ENCODE results near the gene MCM9. TPM values are rescaled to one million over a fixed set of nuclear protein-coding genes. Genes with fewer than 3 reads are reported as not detected.
"Not testable (repeated sequence)": the region's sequence is repeated elsewhere in the genome, so short reads cannot be mapped to it uniquely, and the experiment has no call there.

The MCM9 gene
- total RNA-seq, 1 experiment from 2014 or later: 3.9 TPM

GRCh38 chr6:118799826-118800225 is 135.1 kb downstream of the MCM9 start:
- no peak for DNase-seq (ENCODE audit: low read depth)

GRCh38 chr6:118796548-118796947 is 138.4 kb downstream of the MCM9 start:
- not testable (repeated sequence) for DNase-seq (ENCODE audit: low read depth)

GRCh38 chr6:118791499-118791898 is 143.5 kb downstream of the MCM9 start:
- DNase-seq (ENCODE audit: low read depth): no peak

- DNase-seq (ENCODE audit: low read depth): no peak
Observed at GRCh38 chr6:118789954-118790353, 145.0 kb downstream of the MCM9 start.

GRCh38 chr6:118789419-118789818 is 145.5 kb downstream of the MCM9 start:
- no peak for DNase-seq (ENCODE audit: low read depth)

GRCh38 chr6:118788702-118789101 is 146.3 kb downstream of the MCM9 start:
- DNase-seq (ENCODE audit: low read depth): no peak

- no peak for DNase-seq (ENCODE audit: low read depth)
Observed at GRCh38 chr6:118787724-118788423, 147.1 kb downstream of the MCM9 start.

- DNase-seq (ENCODE audit: low read depth): no peak
Observed at GRCh38 chr6:118786596-118787453, 148.1 kb downstream of the MCM9 start.

GRCh38 chr6:118785601-118786000 is 149.4 kb downstream of the MCM9 start:
- DNase-seq (ENCODE audit: low read depth): no peak

GRCh38 chr6:118784641-118785164 is 150.3 kb downstream of the MCM9 start:
- peak; percentile 32 for DNase-seq (ENCODE audit: low read depth)

GRCh38 chr6:118783931-118784550 is 150.9 kb downstream of the MCM9 start:
- no peak for DNase-seq (ENCODE audit: low read depth)

GRCh38 chr6:118782651-118783050 is 152.3 kb downstream of the MCM9 start:
- no peak for DNase-seq (ENCODE audit: low read depth)

- DNase-seq (ENCODE audit: low read depth): peak; percentile 12
Observed at GRCh38 chr6:118781897-118782296, 153.1 kb downstream of the MCM9 start.

GRCh38 chr6:118780668-118781067 is 154.3 kb downstream of the MCM9 start:
- DNase-seq (ENCODE audit: low read depth): peak; percentile 6

- peak; percentile 82 for DNase-seq (ENCODE audit: low read depth)
Observed at GRCh38 chr6:118776607-118777549, 158.1 kb downstream of the MCM9 start.

GRCh38 chr6:118775381-118775780 is 159.6 kb downstream of the MCM9 start:
- no peak for DNase-seq (ENCODE audit: low read depth)

GRCh38 chr6:118774581-118774980 is 160.4 kb downstream of the MCM9 start:
- no peak for DNase-seq (ENCODE audit: low read depth)

GRCh38 chr6:118772886-118773285 is 162.1 kb downstream of the MCM9 start:
- no peak for DNase-seq (ENCODE audit: low read depth)

GRCh38 chr6:118771253-118771652 is 163.7 kb downstream of the MCM9 start:
- DNase-seq (ENCODE audit: low read depth): no peak

GRCh38 chr6:118770835-118771234 is 164.1 kb downstream of the MCM9 start:
- no peak for DNase-seq (ENCODE audit: low read depth)

- DNase-seq (ENCODE audit: low read depth): no peak
Observed at GRCh38 chr6:118770112-118770788, 164.7 kb downstream of the MCM9 start.
